Muscle of back (tissue), 11 donors: ENCODE results near the gene SMARCA4. TPM values are rescaled to one million over a fixed set of nuclear protein-coding genes. Genes with fewer than 3 reads are reported as not detected.

Experiments
- DNase-seq, 3 donors: peaks; one replicate each; pipeline versions ENCODE4 v3.0.0 to v3.0.0-alpha.2; 2013
- polyA plus RNA-seq, 10 donors: library from polyadenylated mRNA; unstranded; fragments of 120-200 nt; gene quantifications; one replicate each; pipeline ENCODE4 v1.2.1, GENCODE V29; 2013; ENCODE audit not compliant: insufficient read length in 10 of 10

SMARCA4 gene
- polyA plus RNA-seq, 10 donors = 78.0 to 110 (median 93.9) TPM

DNA sequence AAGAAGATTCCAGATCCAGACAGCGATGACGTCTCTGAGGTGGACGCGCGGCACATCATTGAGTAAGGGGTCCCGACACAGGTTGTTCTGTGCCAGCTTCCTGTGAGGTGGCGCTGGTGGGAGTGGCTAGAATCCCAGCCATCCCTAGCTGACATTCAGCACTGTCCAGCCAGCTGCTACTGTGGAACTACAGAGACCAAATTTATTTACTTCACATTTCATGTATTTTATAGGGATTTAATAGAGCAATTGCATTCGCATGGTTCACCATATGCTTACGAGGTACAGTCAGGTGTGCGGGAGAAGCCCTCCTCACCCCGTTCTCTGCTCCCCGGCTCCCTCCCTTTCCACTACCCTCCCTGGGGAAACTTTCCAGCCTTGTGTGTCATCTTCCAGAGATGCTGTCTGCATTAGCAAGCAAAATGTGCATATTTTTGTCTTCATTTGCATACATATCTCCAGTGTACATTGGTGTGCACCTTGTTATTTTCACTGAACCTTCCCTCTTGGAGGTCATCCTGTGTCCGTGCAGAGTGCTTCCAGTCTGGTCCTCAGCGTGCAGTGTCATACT lies 47.2 kb downstream of the SMARCA4 start:
- DNase-seq = no peak

DNA sequence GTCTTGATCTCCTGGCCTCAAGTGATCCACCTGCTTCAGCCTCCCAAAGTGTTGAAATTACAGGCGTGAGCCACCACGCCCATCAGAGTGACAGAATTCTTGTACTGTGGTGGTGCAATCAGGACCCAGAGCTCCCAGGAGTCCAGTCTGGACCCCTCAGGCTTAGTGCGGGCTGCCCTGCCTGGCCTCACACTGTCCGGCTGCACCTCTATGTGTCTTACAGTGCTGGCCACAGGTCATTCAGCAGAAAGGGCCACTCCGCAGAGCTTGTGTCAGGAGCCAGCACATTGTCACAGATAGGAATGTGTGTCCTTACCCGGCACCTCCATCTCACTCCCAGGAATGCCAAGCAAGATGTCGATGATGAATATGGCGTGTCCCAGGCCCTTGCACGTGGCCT lies 49.2 kb downstream of the SMARCA4 start:
- no peak for DNase-seq

- no peak for DNase-seq
Measured at GRCh38 chr19:11012507-11012906, 51.7 kb downstream of the SMARCA4 start.

GRCh38 chr19:11013771-11014170 lies 52.9 kb downstream of the SMARCA4 start:
- no peak for DNase-seq

DNA sequence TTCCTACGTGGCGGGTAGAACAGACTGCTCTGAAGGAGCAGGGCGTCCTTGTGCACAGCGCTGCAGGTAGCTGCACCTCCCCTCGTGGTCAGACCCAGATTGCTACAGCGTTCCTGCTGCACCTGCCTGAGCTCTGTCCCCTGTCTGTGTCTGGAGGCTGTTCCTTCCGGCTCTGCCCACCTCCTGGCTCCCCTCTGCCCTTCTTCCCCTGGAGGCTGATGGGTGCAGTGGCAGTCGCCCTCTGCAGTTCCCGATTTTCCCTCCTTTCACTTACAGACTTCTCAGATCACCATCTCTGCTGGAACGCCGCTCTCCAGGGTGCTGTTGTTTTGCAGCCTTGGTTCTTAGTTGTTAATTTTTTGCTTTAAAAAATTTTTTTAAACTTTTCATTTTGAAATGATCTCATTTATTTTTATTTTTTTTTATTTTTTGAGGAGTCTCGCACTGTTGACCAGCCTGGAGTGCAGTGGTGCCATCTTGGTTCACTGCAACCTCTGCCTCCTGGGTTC lies 53.6 kb downstream of the SMARCA4 start:
- DNase-seq = no peak

GRCh38 chr19:11016631-11017030 lies 55.8 kb downstream of the SMARCA4 start:
- DNase-seq = peak in 2 of 3 donors; percentile 36 to 66

GRCh38 chr19:11017275-11018035 lies 56.6 kb downstream of the SMARCA4 start:
- DNase-seq = no peak

DNA sequence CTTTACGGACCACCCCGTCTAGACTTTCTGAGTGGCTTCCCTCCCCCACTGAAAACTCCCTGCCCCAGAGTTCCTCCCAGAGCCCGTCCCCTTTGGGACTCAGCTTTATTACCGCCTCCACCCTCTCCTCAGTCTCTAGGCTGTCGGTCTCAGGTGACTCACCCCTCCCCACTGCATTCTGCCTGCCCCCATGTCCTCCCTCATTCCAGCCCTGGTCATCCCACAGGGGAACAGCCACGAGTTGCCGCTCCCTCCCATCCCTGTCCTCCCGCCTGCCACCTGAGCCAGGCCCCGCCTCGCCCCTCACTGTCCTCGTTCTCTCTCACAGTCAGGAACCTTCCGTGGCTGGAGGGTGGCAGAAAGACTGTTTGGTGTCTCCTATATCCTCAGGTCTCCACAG lies 57.3 kb downstream of the SMARCA4 start:
- no peak for DNase-seq

DNA sequence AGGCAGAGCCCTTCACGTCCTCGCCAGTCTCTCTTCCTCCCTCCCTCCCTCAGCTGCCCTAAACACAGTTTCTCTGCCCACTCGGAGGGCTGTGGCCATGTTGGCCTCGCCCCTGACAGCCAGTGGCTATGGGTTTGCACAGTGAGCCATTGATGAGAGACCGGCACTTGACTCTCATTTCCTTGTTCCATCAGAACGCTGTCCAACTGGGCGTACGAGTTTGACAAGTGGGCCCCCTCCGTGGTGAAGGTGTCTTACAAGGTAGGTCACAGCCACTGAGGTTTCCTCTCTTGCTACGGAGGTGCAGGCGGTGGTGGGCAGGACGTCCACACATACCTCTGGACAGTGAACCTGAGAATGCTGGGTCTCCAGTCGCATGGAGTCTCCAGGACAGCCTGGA lies 57.9 kb downstream of the SMARCA4 start:
- DNase-seq = no peak

DNA sequence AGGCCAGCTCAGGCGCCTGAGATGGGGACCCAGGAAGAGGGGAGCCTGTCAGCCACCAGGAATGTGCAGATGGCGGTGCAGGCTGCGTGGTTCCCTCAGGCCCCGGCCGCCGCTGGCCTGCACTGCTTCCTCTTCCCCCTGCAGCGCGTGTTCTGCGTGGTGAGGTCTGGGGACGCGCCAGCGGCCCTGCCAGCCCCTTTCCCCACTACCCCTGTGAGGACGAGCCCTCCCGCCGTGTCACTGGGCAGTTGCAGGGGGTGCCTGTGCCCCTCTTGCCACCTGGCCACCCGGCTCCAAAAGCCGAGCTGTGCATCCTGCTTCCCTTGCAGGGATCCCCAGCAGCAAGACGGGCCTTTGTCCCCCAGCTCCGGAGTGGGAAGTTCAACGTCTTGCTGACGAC lies 58.4 kb downstream of the SMARCA4 start:
- DNase-seq = no peak

DNA sequence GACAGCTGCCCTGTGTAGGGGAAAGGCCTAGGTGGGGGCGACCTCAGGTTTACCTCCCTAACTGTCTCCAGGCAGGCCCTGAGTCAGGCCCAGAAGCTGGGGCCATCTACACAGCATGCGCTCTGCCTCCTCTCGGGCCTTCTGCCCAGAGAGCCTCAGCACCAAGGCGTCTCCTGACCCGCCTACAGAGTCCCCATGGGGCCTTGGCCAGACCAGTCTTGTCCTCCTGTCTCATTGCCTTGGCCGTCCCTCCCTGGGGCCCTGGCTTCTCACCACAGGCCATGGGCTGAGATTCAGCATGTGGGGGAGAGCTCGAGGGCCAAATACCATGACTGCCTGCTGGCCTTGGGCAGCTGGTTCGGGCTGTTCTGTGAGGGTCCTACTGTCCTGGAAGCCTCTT lies 59.0 kb downstream of the SMARCA4 start:
- no peak for DNase-seq

DNA sequence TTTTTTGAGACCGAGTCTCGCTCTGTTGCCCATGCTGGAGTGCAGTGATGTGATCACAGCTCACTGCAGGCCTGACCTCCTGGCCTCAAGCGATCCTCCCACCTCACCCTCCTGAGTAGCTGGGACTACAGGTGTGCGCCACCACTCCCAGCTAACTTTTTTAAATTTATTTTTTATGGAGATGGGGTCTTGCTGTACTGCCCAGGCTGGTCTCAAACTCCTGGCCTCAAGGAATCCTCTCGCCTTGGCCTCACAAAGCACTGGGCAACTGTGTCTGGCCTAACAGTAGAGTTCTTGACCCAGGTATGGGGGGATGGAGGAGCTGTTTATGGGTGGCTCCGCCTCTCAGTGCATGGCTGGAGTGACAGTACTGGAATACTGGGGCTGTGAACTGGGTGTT lies 59.6 kb downstream of the SMARCA4 start:
- DNase-seq = no peak

GRCh38 chr19:11020982-11021759 lies 60.3 kb downstream of the SMARCA4 start:
- no peak for DNase-seq

DNA sequence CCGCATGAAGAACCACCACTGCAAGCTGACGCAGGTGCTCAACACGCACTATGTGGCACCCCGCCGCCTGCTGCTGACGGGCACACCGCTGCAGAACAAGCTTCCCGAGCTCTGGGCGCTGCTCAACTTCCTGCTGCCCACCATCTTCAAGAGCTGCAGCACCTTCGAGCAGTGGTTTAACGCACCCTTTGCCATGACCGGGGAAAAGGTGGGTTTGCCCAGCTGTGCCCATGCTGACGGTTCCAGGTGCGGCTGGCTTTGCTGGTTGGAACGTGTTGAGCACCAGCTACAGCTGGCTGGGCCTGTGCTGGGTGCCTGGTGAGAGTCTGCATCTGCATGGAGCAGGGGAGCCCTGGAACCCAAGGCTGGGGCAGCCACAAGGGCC lies 60.9 kb downstream of the SMARCA4 start:
- DNase-seq = no peak

DNA sequence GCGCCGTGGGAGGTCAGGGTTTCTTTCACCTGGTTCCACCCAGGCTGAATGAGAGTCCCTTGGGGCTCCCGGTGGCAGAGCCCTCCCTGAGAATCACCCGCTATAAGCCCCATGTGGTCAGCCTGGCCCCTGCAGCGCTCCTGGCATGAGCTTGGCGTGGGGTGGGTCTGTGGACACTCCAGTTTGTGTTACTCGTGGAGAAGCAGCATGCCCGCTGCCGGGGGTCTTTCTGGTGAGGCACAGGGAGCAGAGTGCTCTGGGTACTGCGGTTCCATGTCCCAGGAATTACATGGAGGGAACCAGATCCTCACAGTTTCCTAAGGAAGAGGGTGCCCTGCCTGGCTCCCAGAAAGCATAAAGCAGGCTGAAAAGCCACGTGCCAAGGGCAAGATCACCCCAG lies 62.2 kb downstream of the SMARCA4 start:
- no peak for DNase-seq

GRCh38 chr19:11023710-11024109 lies 62.9 kb downstream of the SMARCA4 start:
- no peak for DNase-seq

DNA sequence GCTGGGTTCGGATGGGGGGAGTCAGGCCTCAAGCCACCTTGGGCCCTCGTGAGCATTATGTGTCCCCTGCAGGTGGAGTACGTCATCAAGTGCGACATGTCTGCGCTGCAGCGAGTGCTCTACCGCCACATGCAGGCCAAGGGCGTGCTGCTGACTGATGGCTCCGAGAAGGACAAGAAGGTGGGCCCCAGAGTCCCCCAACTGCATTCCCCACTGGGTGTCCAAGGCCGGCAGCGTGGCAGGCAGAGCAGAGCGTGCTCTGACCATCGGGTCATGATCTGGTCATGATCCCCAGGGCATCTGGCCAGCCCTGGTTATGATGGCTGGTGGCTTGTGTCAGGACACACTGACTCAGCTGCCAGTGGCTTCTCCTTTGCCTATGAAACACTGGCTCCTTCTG lies 63.4 kb downstream of the SMARCA4 start:
- DNase-seq = no peak

GRCh38 chr19:11025006-11025405 lies 64.2 kb downstream of the SMARCA4 start:
- DNase-seq = no peak

- no peak for DNase-seq
Measured at GRCh38 chr19:11025445-11025844, 64.6 kb downstream of the SMARCA4 start.

- DNase-seq = no peak
Measured at GRCh38 chr19:11025997-11026396, 65.2 kb downstream of the SMARCA4 start.

DNA sequence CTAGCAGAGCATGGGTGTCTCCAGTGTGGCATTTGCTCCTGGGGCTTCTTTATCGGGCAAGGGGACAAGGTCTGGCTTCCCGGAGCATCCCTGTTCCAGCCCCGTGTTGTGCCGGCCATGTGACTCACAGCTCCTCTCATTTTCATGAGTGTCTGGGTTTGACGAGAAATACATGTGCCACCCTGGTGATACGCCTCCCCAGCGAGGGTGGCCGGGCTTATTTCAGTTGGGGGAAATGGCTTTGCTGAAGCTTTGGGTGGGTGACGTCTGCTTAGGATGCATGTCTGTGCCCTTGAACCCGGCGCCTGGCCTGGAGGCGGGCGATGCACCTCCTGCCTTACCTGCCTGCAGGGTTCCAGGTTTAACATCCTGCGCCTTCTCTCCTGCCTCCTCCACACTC lies 66.6 kb downstream of the SMARCA4 start:
- DNase-seq = no peak

DNA sequence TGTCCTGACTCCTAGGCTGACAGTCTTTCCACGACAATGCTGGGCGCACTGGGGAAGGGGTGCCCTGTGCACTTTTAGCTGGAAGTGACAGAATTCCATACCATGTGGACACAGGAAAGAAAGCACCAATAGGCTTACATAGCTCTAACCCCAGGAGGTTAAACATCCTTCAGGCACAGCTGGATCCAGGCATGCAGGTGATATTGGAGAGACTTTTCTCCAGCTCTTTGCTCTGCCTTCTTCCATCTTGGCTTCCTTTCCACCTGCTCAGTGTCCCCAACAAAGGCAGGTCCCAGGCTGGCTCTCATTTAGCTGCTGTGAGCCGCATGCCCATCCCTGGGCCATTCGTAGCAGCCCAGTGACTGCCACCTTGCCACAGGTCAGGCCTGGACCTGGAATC lies 67.3 kb downstream of the SMARCA4 start:
- DNase-seq = no peak
